GM12878 (cell line): ENCODE measurements around the gene MMP15. TPM values are rescaled to one million over a fixed set of nuclear protein-coding genes. Genes with fewer than 3 reads are reported as not detected.
A peak's percentile ranks its signal among the peaks of the same experiment; 100 is the strongest.

Experiments used
- ATAC-seq: fragments of 200-7000 bp; cut with Tn5 transposase; 3 replicates; pipeline ENCODE4 v1.9.1; 2020; ENCODE audit warnings: mild to moderate bottlenecking, moderate library complexity
- BruUV-seq: library from RNA; stranded (reverse); fragments of 400-500 nt; replicated peaks from 2 replicates; lab custom pipeline; 2021; lab: Mats Ljungman, UMichigan
- CTCF ChIA-PET: fragments of 300-600 bp; sonication (Branson Sonifier 250); formaldehyde crosslinking; extraction: SDS; loops from one replicate; lab custom pipeline; 2021; ENCODE audit warnings: inconsistent platforms; lab: Yijun Ruan, JAX
- POLR2A ChIA-PET: fragments of 350-600 bp; formaldehyde crosslinking; extraction: SDS; loops from one replicate; lab custom pipeline; 2021; ENCODE audit warnings: inconsistent platforms; lab: Charles Lee
- RAD21 ChIA-PET: fragments of 300-600 bp; sonication (Branson Sonifier 250); formaldehyde crosslinking; loops from one replicate; lab custom pipeline; 2023; ENCODE audit warnings: antibody characterized with exemption; ENCODE audit not compliant: unreplicated experiment; lab: Charles Lee
- SMC1A ChIA-PET: fragments of 300-600 bp; sonication (Branson Sonifier 250); formaldehyde crosslinking; loops from one replicate; lab custom pipeline; 2023; ENCODE audit not compliant: unreplicated experiment, uncharacterized antibody; lab: Charles Lee
- DNase-seq: peaks from one replicate; pipeline ENCODE4 v3.0.0-alpha.2; 2011; ENCODE audit warnings: low read depth, low spot score
- FAIRE-seq: peaks from 3 replicates; lab custom pipeline; 2011; peaks lifted over from hg19 to GRCh38; lab: Jason Lieb, UNC
- H2AFZ ChIP-seq: 2 replicates; pipeline ENCODE4 v1.6.0; 2011; ENCODE audit warnings: low read depth, low read length, control low read depth; ENCODE audit not compliant: control insufficient read depth
- H3K27ac ChIP-seq: 2 replicates; pipeline ENCODE4 v1.5.1; 2011; ENCODE audit warnings: control low read depth; ENCODE audit not compliant: control insufficient read depth, insufficient read depth
- H3K27me3 ChIP-seq, 2 experiments: replicated peaks in 1 of 2; 2 replicates each; pipeline versions ENCODE4 v1.6.0 to v1.6.1; 2011; ENCODE audit warnings: low read length in 1 of 2; ENCODE audit not compliant: control insufficient read depth in 2 of 2, insufficient read depth in 2 of 2
- H3K36me3 ChIP-seq, 2 experiments: 2 replicates each; pipeline ENCODE4 v1.5.1; 2011; ENCODE audit warnings: low read length in 1 of 2; ENCODE audit not compliant: control insufficient read depth in 2 of 2, insufficient read depth in 2 of 2
- H3K4me1 ChIP-seq: 2 replicates; pipeline ENCODE4 v1.6.1; 2011; ENCODE audit warnings: mild to moderate bottlenecking, low read length, moderate library complexity, mixed read lengths; ENCODE audit not compliant: control insufficient read depth, insufficient read depth
- H3K4me2 ChIP-seq: 2 replicates; pipeline ENCODE4 v1.6.0; 2011; ENCODE audit warnings: control low read depth; ENCODE audit not compliant: control insufficient read depth, insufficient read depth
- H3K4me3 ChIP-seq: fragments of 200-600 bp; sonication (generic); 2 replicates; pipeline ENCODE4 v1.5.1; 2016
- H3K79me2 ChIP-seq: 2 replicates; pipeline ENCODE4 v1.6.0; 2011; ENCODE audit warnings: low read length; ENCODE audit not compliant: control insufficient read depth, insufficient read depth
- H3K9ac ChIP-seq: 2 replicates; pipeline ENCODE4 v1.8.0; 2011; ENCODE audit warnings: low read length, control low read depth, mixed read lengths; ENCODE audit not compliant: control insufficient read depth, insufficient read depth
- H3K9me3 ChIP-seq: replicated peaks from 3 replicates; pipeline ENCODE4 v1.5.1; 2011; ENCODE audit warnings: mild to moderate bottlenecking, low read length; ENCODE audit not compliant: control insufficient read depth, insufficient read depth
- H4K20me1 ChIP-seq: 2 replicates; pipeline ENCODE4 v1.6.0; 2011; ENCODE audit not compliant: control insufficient read depth, insufficient read depth
- BCL11A ChIP-seq: IDR thresholded peaks from 2 replicates; pipeline ENCODE4 v1.6.1; 2011; ENCODE audit warnings: low read depth, low read length
- BRCA1 ChIP-seq: IDR thresholded peaks from 2 replicates; pipeline ENCODE4 v1.6.1; 2011; ENCODE audit warnings: low read depth, low read length, improper control_type of control experiment
- CBFB ChIP-seq: IDR thresholded peaks from 2 replicates; pipeline ENCODE4 v1.6.1; 2016; ENCODE audit warnings: antibody characterized with exemption, low read depth
- CREM ChIP-seq: IDR thresholded peaks from 2 replicates; pipeline ENCODE4 v1.6.1; 2014; ENCODE audit warnings: antibody characterized with exemption, low read depth
- EGR1 ChIP-seq, 2 experiments: IDR thresholded peaks; 1 replicate in 1 of 2; 2 replicates in 1 of 2; pipeline ENCODE4 v1.6.1; 2011 to 2012; ENCODE audit warnings: low read depth in 2 of 2, low read length in 2 of 2, borderline replicate concordance in 1 of 2, mild to moderate bottlenecking in 1 of 2, moderate library complexity in 1 of 2
- EZH2 ChIP-seq: IDR thresholded peaks from 2 replicates; pipeline ENCODE4 v1.6.1; 2012; ENCODE audit warnings: low read depth, mild to moderate bottlenecking, control low read depth, inconsistent platforms, low read length, borderline replicate concordance; ENCODE audit not compliant: control insufficient read depth
- GATAD2B ChIP-seq: fragments of 450-650 bp; conservative IDR thresholded peaks from 2 replicates; pipeline ENCODE4 v1.6.1; 2017; ENCODE audit warnings: low read depth, mild to moderate bottlenecking, moderate library complexity
- HCFC1 ChIP-seq: fragments of 150-350 bp; IDR thresholded peaks from 2 replicates; pipeline ENCODE4 v1.6.1; 2014; ENCODE audit warnings: low read length
- IRF3 ChIP-seq: fragments of 450-650 bp; IDR thresholded peaks from 2 replicates; pipeline ENCODE4 v1.6.1; 2014; ENCODE audit warnings: mild to moderate bottlenecking
- IRF4 ChIP-seq: IDR thresholded peaks from 2 replicates; pipeline ENCODE4 v1.6.1; 2011; ENCODE audit warnings: low read depth, low read length
- PAX5 ChIP-seq: IDR thresholded peaks from 2 replicates; pipeline ENCODE4 v1.6.1; 2011; ENCODE audit warnings: low read depth, low read length, borderline replicate concordance
- POU2F2 ChIP-seq: IDR thresholded peaks from 3 replicates; pipeline ENCODE4 v1.6.1; 2011; ENCODE audit warnings: low read depth, mild to moderate bottlenecking, low read length, borderline replicate concordance
- RB1 ChIP-seq: fragments of 450-650 bp; formaldehyde crosslinking; IDR thresholded peaks from 2 replicates; pipeline ENCODE4 v1.6.1; 2017; ENCODE audit warnings: mild to moderate bottlenecking, borderline replicate concordance
- RUNX3 ChIP-seq: IDR thresholded peaks from 2 replicates; pipeline ENCODE4 v1.6.1; 2012; ENCODE audit warnings: low read length, inconsistent platforms
- SMAD5 ChIP-seq: IDR thresholded peaks from 2 replicates; pipeline ENCODE4 v1.6.1; 2016; ENCODE audit warnings: antibody characterized with exemption, low read depth
- SUPT20H ChIP-seq: IDR thresholded peaks from 2 replicates; pipeline ENCODE4 v1.6.1; 2011; ENCODE audit warnings: low read depth, mild to moderate bottlenecking, low read length, moderate library complexity, borderline replicate concordance; ENCODE audit not compliant: control insufficient read depth
- TARDBP ChIP-seq: IDR thresholded peaks from 2 replicates; pipeline ENCODE4 v1.6.1; 2016; ENCODE audit warnings: borderline replicate concordance
- TBL1XR1 ChIP-seq: IDR thresholded peaks from 2 replicates; pipeline ENCODE4 v1.6.1; 2012; ENCODE audit warnings: low read depth, low read length, improper control_type of control experiment
- ZNF384 ChIP-seq: IDR thresholded peaks from 2 replicates; pipeline ENCODE4 v1.6.1; 2012; ENCODE audit warnings: low read depth, mild to moderate bottlenecking, low read length, improper control_type of control experiment, borderline replicate concordance
- ZSCAN29 ChIP-seq: fragments of 450-650 bp; IDR thresholded peaks from 2 replicates; pipeline ENCODE4 v1.6.1; 2017; ENCODE audit warnings: mild to moderate bottlenecking, moderate library complexity
- ZZZ3 ChIP-seq: IDR thresholded peaks from 2 replicates; pipeline ENCODE4 v1.6.1; 2011; ENCODE audit warnings: low read depth; ENCODE audit not compliant: control insufficient read depth, insufficient read length
- WGBS: methylation state at CpG from one replicate; pipeline ENCODE4 v1.1.6; 2016; ENCODE audit warnings: low lambda C conversion rate; ENCODE audit not compliant: insufficient replicate concordance, insufficient coverage; ENCODE audit errors: missing lambda C conversion rate; 5-methylcytosine and 5-hydroxymethylcytosine counted together
- in situ Hi-C: fragments of 300-500 bp; cut with MboI; formaldehyde crosslinking; loops from 9 replicates; pipeline ENCODE4 v1.14.3; 2018; ENCODE audit warnings: mixed read lengths
- intact Hi-C: fragments of 100-400 bp; cut with micrococcal nuclease; formaldehyde crosslinking; loops from one replicate; pipeline ENCODE4 v1.14.2; 2022; ENCODE audit not compliant: unreplicated experiment
- polyA plus RNA-seq, 11 experiments: library from polyadenylated mRNA; depleted of rRNA in 4 of 11; unstranded in 6 of 11; stranded (reverse) in 5 of 11; fragments of >200 nt; fragmentation: Nextera tagmentation in 4 of 11; fragmentation: Illumina TruSeq in 1 of 11; extraction: Ambion mirVana in 4 of 11; extraction: Trizol in 1 of 11; gene quantifications; 1 replicate in 1 of 11; 2 replicates in 10 of 11; pipeline versions ENCODE4 v1.2.1 to v1.2.3, GENCODE V29; 2011 to 2016; ENCODE audit warnings: inconsistent platforms in 2 of 11, missing spikeins in 2 of 11, low read depth in 1 of 11
- total RNA-seq, 4 experiments: library from RNA; depleted of rRNA in 3 of 4; stranded (reverse); fragments of >200 nt in 3 of 4; fragmentation: Illumina TruSeq in 1 of 4; extraction: Trizol in 1 of 4; gene quantifications; 2 replicates each; pipeline versions ENCODE4 v1.2.1 to v1.2.3, GENCODE V29; 2013 to 2021

The MMP15 gene
- total and polyA plus RNA-seq, 10 of the 15 experiments (the other 5 are each of a cell fraction or from before 2014, with no cell fraction given), result 0.08 to 0.56 (median 0.10) TPM; not detected in 7

DNA sequence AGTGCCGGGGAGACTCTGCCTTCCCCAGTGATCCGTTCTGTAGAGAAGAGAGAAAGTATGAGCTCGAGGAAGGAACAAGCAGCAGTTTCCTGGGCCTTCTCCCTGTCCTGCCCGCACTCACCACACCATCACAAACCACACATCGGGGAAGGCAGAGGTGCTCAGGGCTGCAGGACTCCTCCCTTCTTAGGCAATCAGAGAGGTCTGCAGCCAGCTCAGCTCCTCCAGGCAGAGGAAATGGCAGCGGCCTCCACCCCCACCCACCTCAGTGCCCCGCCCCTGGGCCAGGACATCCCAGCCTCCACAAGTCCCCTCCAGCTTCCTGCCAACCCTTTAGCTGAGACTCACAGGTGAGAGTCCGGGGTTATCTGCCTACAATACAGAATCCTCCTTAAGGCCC is 27.1 kb upstream of the MMP15 start:
- FAIRE-seq, result no peak
- RAD21 ChIA-PET, result no interaction called here

DNA sequence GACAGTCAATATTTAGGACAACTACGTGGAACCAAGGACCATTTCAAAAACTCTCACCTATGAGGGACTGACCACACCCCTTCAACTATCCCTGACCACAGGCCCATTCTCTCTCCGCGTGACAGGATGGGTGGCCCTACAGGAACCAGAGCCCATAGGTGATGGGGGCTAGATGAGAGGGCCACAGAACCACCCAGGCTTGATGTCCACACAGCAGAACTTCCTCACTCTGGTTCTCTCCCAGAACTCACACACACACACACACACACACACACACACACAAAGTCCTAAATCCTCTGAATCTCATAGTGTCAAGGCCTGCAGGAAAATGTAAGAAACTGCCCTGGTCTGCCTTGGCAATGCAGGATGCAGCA is 26.6 kb upstream of the MMP15 start:
- H4K20me1 ChIP-seq, result no peaks in the 10 kb centered on the region
- FAIRE-seq (no peak), DNase-seq (no peak), ATAC-seq (no peak)
- H3K9ac ChIP-seq, result no peak overlapping the region
- 92% methylated on average over 3 of the region's 3 CpGs for WGBS
- no peak overlapping the region for H2AFZ ChIP-seq
- SMC1A ChIA-PET, result interaction anchor here (2.3 kb wide), 1 partner anchor 92 kb away, joined by 9 read pairs; no protein-coding TSS in a partner anchor
- RAD21 ChIA-PET, result interaction anchor here (1.3 kb wide), 1 partner anchor 101 kb away, joined by 4 read pairs; no protein-coding TSS in a partner anchor
- H3K4me3 ChIP-seq, result no peak overlapping the region
- peaks cover 13% of the 10 kb centered on the region for H3K4me1 ChIP-seq
- no peaks in the 10 kb centered on the region for H3K27me3 ChIP-seq
- H3K4me2 ChIP-seq, result peak overlapping the region; percentile 95
- intact Hi-C loops, result no loop called here
- no peak overlapping the region for H3K27ac ChIP-seq
- H3K79me2 ChIP-seq, result peaks cover 12% of the 10 kb centered on the region
- TF ChIP-seq CREM, result no peak
- no peak for TF ChIP-seq ZSCAN29
- TF ChIP-seq RB1, result no peak
- no peak for TF ChIP-seq BRCA1
- TF ChIP-seq IRF3, result no peak
- TF ChIP-seq ZZZ3, result no peak
- no peak for TF ChIP-seq IRF4
- TF ChIP-seq HCFC1, result no peak
- no peak for TF ChIP-seq TARDBP
- no peak for TF ChIP-seq EZH2
- no peak for TF ChIP-seq RUNX3
- TF ChIP-seq PAX5, result no peak
- no peak for TF ChIP-seq BCL11A
- CTCF ChIA-PET, result interaction anchor here (0.9 to 3.8 kb wide), 5 partner anchors 19 to 199 kb away, joined by 3 to 20 read pairs (median 4); no protein-coding TSS in a partner anchor
- in situ Hi-C loops, result no loop called here
- no peaks in the 10 kb centered on the region; a peak in 1 of 4 replicates for H3K36me3 ChIP-seq
- no peaks in the 10 kb centered on the region for H3K9me3 ChIP-seq
- BruUV-seq, result TSS peak; percentile 70
- POLR2A ChIA-PET, result no interaction called here

More for the DNA sequence above, 27.1 kb upstream of the MMP15 start:
- H4K20me1 ChIP-seq, result no peaks in the 10 kb centered on the region
- no peak overlapping the region for H3K4me2 ChIP-seq
- 79% methylated on average over 6 of the region's 8 CpGs for WGBS
- H3K79me2 ChIP-seq, result peaks cover 12% of the 10 kb centered on the region
- H3K9ac ChIP-seq, result no peak overlapping the region
- H3K27me3 ChIP-seq, result no peaks in the 10 kb centered on the region
- intact Hi-C loops (no loop called here), in situ Hi-C loops (no loop called here)
- H2AFZ ChIP-seq, result no peak overlapping the region
- ATAC-seq, result no peak
- H3K36me3 ChIP-seq, result no peaks in the 10 kb centered on the region; a peak in 1 of 4 replicates
- no peak for DNase-seq
- ChIA-PET POLR2A (no interaction called here), SMC1A (interaction anchor here (2.3 kb wide), 1 partner anchor 92 kb away, joined by 9 read pairs; no protein-coding TSS in a partner anchor), CTCF (interaction anchor here (1.1 to 3.8 kb wide), 2 partner anchors 100 to 199 kb away, joined by 3 to 20 read pairs; no protein-coding TSS in a partner anchor)
- H3K4me1 ChIP-seq, result peaks cover 13% of the 10 kb centered on the region
- H3K9me3 ChIP-seq, result no peaks in the 10 kb centered on the region
- no peak for TF ChIP-seq EGR1 (IDR thresholded peaks at IDR 0.05; ENCODE audit: borderline replicate concordance in 1 of 2, low read depth in 2 of 2, low read length in 2 of 2)
- TF ChIP-seq SMAD5, result no peak
- TF ChIP-seq ZNF384, result no peak
- no peak for TF ChIP-seq SUPT20H
- no peak for TF ChIP-seq GATAD2B
- TF ChIP-seq TBL1XR1, result no peak
- TF ChIP-seq RUNX3, result no peak
- no peak for TF ChIP-seq POU2F2
- TF ChIP-seq CBFB, result no peak
- BruUV-seq, result no TSS peak
- no peak overlapping the region for H3K4me3 ChIP-seq
- no peak overlapping the region for H3K27ac ChIP-seq
